EL (cell line): ENCODE results near the gene SNAP47.

ENCODE experiments used
- DNase-seq: peaks from one replicate; pipeline ENCODE4 v3.0.0-alpha.2; 2016

Gene SNAP47

GRCh38 chr1:227753999-227754711, 18.9 kb downstream of the SNAP47 start:
- DNase-seq, result peak; percentile 46

GRCh38 chr1:227754958-227755357, 19.7 kb downstream of the SNAP47 start:
- no peak for DNase-seq

- no peak for DNase-seq
Observed at GRCh38 chr1:227756172-227756959, 21.1 kb downstream of the SNAP47 start.

GRCh38 chr1:227757781-227758180, 22.5 kb downstream of the SNAP47 start:
- no peak for DNase-seq

- DNase-seq, result no peak
Observed at GRCh38 chr1:227758366-227758765, 23.1 kb downstream of the SNAP47 start.

GRCh38 chr1:227759341-227760300, 24.4 kb downstream of the SNAP47 start:
- peak; percentile 97 for DNase-seq

GRCh38 chr1:227760377-227760776, 25.1 kb downstream of the SNAP47 start:
- no peak for DNase-seq

- no peak for DNase-seq
Observed at GRCh38 chr1:227761621-227762230, 26.5 kb downstream of the SNAP47 start.

GRCh38 chr1:227762231-227762911, 27.1 kb downstream of the SNAP47 start:
- peak; percentile 77 for DNase-seq

GRCh38 chr1:227763246-227764018, 28.2 kb downstream of the SNAP47 start:
- DNase-seq, result no peak

GRCh38 chr1:227764019-227764391, 28.8 kb downstream of the SNAP47 start:
- DNase-seq, result peak; percentile 52

- DNase-seq, result no peak
Observed at GRCh38 chr1:227765261-227766014, 30.2 kb downstream of the SNAP47 start.

- DNase-seq, result peak; percentile 27
Observed at GRCh38 chr1:227766015-227766634, 30.9 kb downstream of the SNAP47 start.

- no peak for DNase-seq
Observed at GRCh38 chr1:227766653-227767277, 31.5 kb downstream of the SNAP47 start.

GRCh38 chr1:227767401-227768124, 32.3 kb downstream of the SNAP47 start:
- DNase-seq, result no peak

GRCh38 chr1:227768125-227768439, 32.8 kb downstream of the SNAP47 start:
- DNase-seq, result no peak

- DNase-seq, result no peak
Observed at GRCh38 chr1:227768640-227769039, 33.4 kb downstream of the SNAP47 start.

- no peak for DNase-seq
Observed at GRCh38 chr1:227769047-227769935, 34.1 kb downstream of the SNAP47 start.
